CD14-positive monocyte (primary cell): ENCODE results near the gene CELSR1. TPM values are rescaled to one million over a fixed set of nuclear protein-coding genes. Genes with fewer than 3 reads are reported as not detected.

Source experiments
- DNase-seq, 3 donors: peaks; one replicate each; pipeline ENCODE4 v3.0.0-alpha.2; 2011 to 2022
- H2AFZ ChIP-seq: 2 replicates; pipeline ENCODE4 v1.6.0; 2012; ENCODE audit warnings: mild to moderate bottlenecking, low read depth, low read length, inconsistent platforms; ENCODE audit not compliant: insufficient read depth, poor library complexity, severe bottlenecking
- H3K27ac ChIP-seq, 2 donors: 1 replicate in 1 of 2; 2 replicates in 1 of 2; pipeline ENCODE4 v1.5.1; 2012 to 2013; ENCODE audit warnings: low read length in 2 of 2, control low read depth in 1 of 2, inconsistent platforms in 1 of 2, low read depth in 1 of 2, mild to moderate bottlenecking in 1 of 2
- H3K27me3 ChIP-seq, 2 donors: one replicate each; pipeline versions ENCODE4 v1.6.0 to v1.6.1; 2011 to 2013; ENCODE audit warnings: low read length in 2 of 2; ENCODE audit not compliant: control insufficient read depth in 2 of 2, insufficient read depth in 2 of 2
- H3K36me3 ChIP-seq, 2 donors: replicated peaks in 1 of 2; 1 replicate in 1 of 2; 2 replicates in 1 of 2; pipeline versions ENCODE4 v1.5.1 to v1.6.1; 2012 to 2013; ENCODE audit warnings: low read length in 2 of 2, control low read depth in 1 of 2, inconsistent platforms in 1 of 2, mild to moderate bottlenecking in 1 of 2; ENCODE audit not compliant: insufficient read depth in 2 of 2, control insufficient read depth in 1 of 2
- H3K4me1 ChIP-seq, 2 donors: 1 replicate in 1 of 2; 2 replicates in 1 of 2; pipeline versions ENCODE4 v1.5.1 to v1.6.1; 2012 to 2013; ENCODE audit warnings: low read length in 2 of 2, control low read depth in 1 of 2, inconsistent platforms in 1 of 2, mild to moderate bottlenecking in 1 of 2, moderate library complexity in 1 of 2; ENCODE audit not compliant: insufficient read depth in 2 of 2, control insufficient read depth in 1 of 2
- H3K4me2 ChIP-seq: replicated peaks from 2 replicates; pipeline ENCODE3; 2012; ENCODE audit warnings: low read length, moderate library complexity, mild to moderate bottlenecking; ENCODE audit not compliant: poor library complexity, severe bottlenecking; ENCODE audit errors: extremely low read depth
- H3K4me3 ChIP-seq, 3 experiments: fragments of 200-600 bp in 1 of 3; sonication (generic) in 1 of 3; replicated peaks in 1 of 3; 1 replicate in 2 of 3; 2 replicates in 1 of 3; pipeline ENCODE4 v1.5.1; 2011 to 2013; ENCODE audit warnings: low read length in 3 of 3, mild to moderate bottlenecking in 3 of 3, control low read depth in 2 of 3, low read depth in 2 of 3, inconsistent platforms in 1 of 3, moderate library complexity in 1 of 3
- H3K79me2 ChIP-seq: 2 replicates; pipeline ENCODE4 v1.6.0; 2012; ENCODE audit warnings: mild to moderate bottlenecking, control low read depth, inconsistent platforms, low read length, moderate library complexity; ENCODE audit not compliant: insufficient read depth
- H3K9ac ChIP-seq: 2 replicates; pipeline ENCODE4 v1.6.0; 2017; ENCODE audit warnings: low read length, mild to moderate bottlenecking; ENCODE audit not compliant: insufficient read depth, poor library complexity, severe bottlenecking
- H3K9me3 ChIP-seq, 2 donors: replicated peaks in 1 of 2; 1 replicate in 1 of 2; 2 replicates in 1 of 2; pipeline versions ENCODE4 v1.5.1 to v1.6.1; 2012 to 2013; ENCODE audit warnings: low read length in 2 of 2, control low read depth in 1 of 2; ENCODE audit not compliant: control insufficient read depth in 1 of 2, insufficient read depth in 1 of 2
- H4K20me1 ChIP-seq: 2 replicates; pipeline ENCODE4 v1.6.0; 2012; ENCODE audit warnings: mild to moderate bottlenecking, low read length, control low read depth, moderate library complexity; ENCODE audit not compliant: insufficient read depth
- H3K27ac Mint-ChIP-seq, 7 donors: one replicate each; pipeline ENCODE4 v1.8.0; 2020; ENCODE audit warnings: mild to moderate bottlenecking in 7 of 7, mixed read lengths in 7 of 7, moderate library complexity in 6 of 7, inconsistent platforms in 2 of 7
- H3K27me3 Mint-ChIP-seq, 3 donors: one replicate each; pipeline ENCODE4 v1.8.0; 2021 to 2022; ENCODE audit warnings: low read depth in 3 of 3, mild to moderate bottlenecking in 3 of 3, mixed read lengths in 3 of 3, moderate library complexity in 3 of 3, inconsistent platforms in 1 of 3
- H3K36me3 Mint-ChIP-seq, 2 donors: one replicate each; pipeline ENCODE4 v1.8.0; 2020; ENCODE audit warnings: mixed read lengths in 2 of 2, inconsistent platforms in 1 of 2, mild to moderate bottlenecking in 1 of 2
- H3K4me1 Mint-ChIP-seq: one replicate; pipeline ENCODE4 v1.8.0; 2020; ENCODE audit warnings: mild to moderate bottlenecking, mixed read lengths
- H3K4me3 Mint-ChIP-seq, 2 donors: one replicate each; pipeline ENCODE4 v1.8.0; 2020; ENCODE audit warnings: mild to moderate bottlenecking in 2 of 2, mixed read lengths in 2 of 2, moderate library complexity in 1 of 2
- H3K9me3 Mint-ChIP-seq, 7 donors: one replicate each; pipeline ENCODE4 v1.8.0; 2020 to 2022; ENCODE audit warnings: mixed read lengths in 7 of 7, mild to moderate bottlenecking in 6 of 7, moderate library complexity in 6 of 7, inconsistent platforms in 2 of 7
- WGBS: methylation state at CpG from one replicate; pipeline ENCODE4 v1.1.5; 2013; ENCODE audit warnings: missing lambda C conversion rate; ENCODE audit not compliant: insufficient coverage; 5-methylcytosine and 5-hydroxymethylcytosine counted together
- intact Hi-C, 2 donors: fragments of 100-400 bp; cut with micrococcal nuclease; formaldehyde crosslinking; loops; one replicate each; pipeline versions ENCODE4 v1.15.0 to v1.15.1; 2023
- polyA plus RNA-seq, 3 donors: library from polyadenylated mRNA; depleted of rRNA in 1 of 3; unstranded in 2 of 3; stranded (reverse) in 1 of 3; fragments of 300-500 nt in 2 of 3; fragments of >200 nt in 1 of 3; fragmentation: Illumina TruSeq in 2 of 3; gene quantifications; 1 replicate in 2 of 3; 2 replicates in 1 of 3; pipeline ENCODE4 v1.2.3, GENCODE V29; 2012 to 2021
- TF ChIP-seq, protein P1 (sequence below): fragments of 200-600 bp; IDR thresholded peaks from one replicate; pipeline ENCODE4 v1.8.0; 2022; ENCODE audit warnings: antibody characterized with exemption, mild to moderate bottlenecking

Gene CELSR1
- polyA plus RNA-seq, 3 donors = 0.16 TPM; not detected in 2

DNA sequence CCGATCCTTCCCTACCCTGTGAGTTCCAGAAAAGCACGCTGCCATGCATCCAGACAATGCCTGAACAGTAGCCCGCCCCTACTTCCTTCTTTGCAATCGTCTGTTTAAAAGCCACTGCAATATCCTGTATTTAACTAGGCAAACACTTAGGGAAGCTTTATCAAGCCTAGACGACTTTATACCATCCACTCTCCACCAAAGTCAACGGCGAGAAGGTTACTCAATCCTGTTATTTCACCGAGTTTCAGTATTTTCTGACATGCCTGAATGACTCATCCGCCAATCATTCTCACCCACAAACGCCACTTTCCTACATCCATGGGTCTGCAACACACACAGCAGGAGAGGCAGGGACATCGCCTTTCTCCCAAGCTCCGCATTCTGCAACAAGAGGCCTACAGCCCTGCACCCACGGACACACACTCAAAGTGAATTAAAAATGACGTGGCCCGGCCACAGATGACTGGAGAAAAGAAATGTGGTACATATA, 9.3 kb downstream of the CELSR1 start:
- Histone ChIP-seq H3K4me1 (peaks cover 16 to 20% of the 10 kb centered on the region in 2 donors), H2AFZ (peak overlapping the region; percentile 30), H3K79me2 (no peaks in the 10 kb centered on the region), H4K20me1 (no peaks in the 10 kb centered on the region), H3K4me2 (peak overlapping the region; percentile 53), H3K27me3 (no peaks in the 10 kb centered on the region), H3K9ac (no peak overlapping the region), H3K4me3 (peak overlapping the region in 1 of 3 experiments; percentile 36), H3K9me3 (no peaks in the 10 kb centered on the region), H3K36me3 (no peaks in the 10 kb centered on the region), H3K27ac (no peak overlapping the region)
- Mint-ChIP-seq H3K27ac (peak overlapping the region; percentile 2 to 66 (median 37)), H3K36me3 (no peaks in the 10 kb centered on the region), H3K4me3 (peak overlapping the region in 1 of 2 donors; percentile 75), H3K9me3 (peaks cover 0 to 3% (median 0%) of the 10 kb centered on the region in 7 donors), H3K27me3 (peaks cover 3 to 11% (median 4%) of the 10 kb centered on the region in 3 donors), H3K4me1 (peaks cover 24% of the 10 kb centered on the region)
- peak; percentile 72 to 94 (median 83) for DNase-seq
- 0% methylated on average over 9 of the region's 15 CpGs for WGBS
- intact Hi-C loops = no loop called here
- TF ChIP-seq, protein P1, sequence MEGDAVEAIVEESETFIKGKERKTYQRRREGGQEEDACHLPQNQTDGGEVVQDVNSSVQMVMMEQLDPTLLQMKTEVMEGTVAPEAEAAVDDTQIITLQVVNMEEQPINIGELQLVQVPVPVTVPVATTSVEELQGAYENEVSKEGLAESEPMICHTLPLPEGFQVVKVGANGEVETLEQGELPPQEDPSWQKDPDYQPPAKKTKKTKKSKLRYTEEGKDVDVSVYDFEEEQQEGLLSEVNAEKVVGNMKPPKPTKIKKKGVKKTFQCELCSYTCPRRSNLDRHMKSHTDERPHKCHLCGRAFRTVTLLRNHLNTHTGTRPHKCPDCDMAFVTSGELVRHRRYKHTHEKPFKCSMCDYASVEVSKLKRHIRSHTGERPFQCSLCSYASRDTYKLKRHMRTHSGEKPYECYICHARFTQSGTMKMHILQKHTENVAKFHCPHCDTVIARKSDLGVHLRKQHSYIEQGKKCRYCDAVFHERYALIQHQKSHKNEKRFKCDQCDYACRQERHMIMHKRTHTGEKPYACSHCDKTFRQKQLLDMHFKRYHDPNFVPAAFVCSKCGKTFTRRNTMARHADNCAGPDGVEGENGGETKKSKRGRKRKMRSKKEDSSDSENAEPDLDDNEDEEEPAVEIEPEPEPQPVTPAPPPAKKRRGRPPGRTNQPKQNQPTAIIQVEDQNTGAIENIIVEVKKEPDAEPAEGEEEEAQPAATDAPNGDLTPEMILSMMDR = no peak

DNA sequence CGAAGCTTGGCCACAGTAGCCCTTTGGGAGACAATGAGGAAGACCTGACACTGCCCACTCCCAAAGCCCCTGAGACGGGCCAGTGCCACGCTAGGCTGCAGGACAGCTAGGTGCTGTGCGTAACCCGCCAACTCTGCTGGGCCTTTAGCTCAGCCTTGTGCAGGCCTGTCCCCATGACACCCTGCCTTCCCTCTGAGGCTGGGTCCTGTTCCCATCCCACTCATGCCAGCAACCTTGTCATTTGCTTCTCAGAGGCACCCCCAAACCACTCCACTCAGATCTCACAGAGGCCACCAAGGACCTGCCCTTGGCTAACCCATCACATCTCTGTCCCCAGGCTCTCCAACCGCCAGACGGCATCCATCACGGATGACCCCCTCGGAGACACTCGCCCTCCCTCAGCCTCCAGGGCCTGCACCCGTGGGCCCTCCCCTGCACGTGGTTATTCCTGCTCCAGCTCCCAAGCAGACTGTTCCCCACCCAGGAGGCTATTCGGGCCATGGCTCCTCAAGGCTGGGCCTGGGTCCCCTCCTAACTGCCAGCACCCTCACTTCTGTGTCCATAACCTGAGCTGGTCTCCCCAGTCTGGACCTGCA, 11.1 kb downstream of the CELSR1 start:
- H3K9me3 ChIP-seq = no peaks in the 10 kb centered on the region
- Mint-ChIP-seq H3K9me3 (peaks cover 0 to 3% (median 0%) of the 10 kb centered on the region in 7 donors), H3K4me1 (peaks cover 24% of the 10 kb centered on the region), H3K27me3 (peaks cover 0 to 6% (median 3%) of the 10 kb centered on the region in 3 donors), H3K36me3 (no peaks in the 10 kb centered on the region), H3K4me3 (no peak overlapping the region), H3K27ac (no peak overlapping the region)
- intact Hi-C loops = no loop called here
- no peaks in the 10 kb centered on the region for H3K36me3 ChIP-seq
- H3K4me1 ChIP-seq = peaks cover 16 to 20% of the 10 kb centered on the region in 2 donors
- TF ChIP-seq, protein P1 = no peak
- no peak overlapping the region for H2AFZ ChIP-seq
- no peaks in the 10 kb centered on the region for H3K27me3 ChIP-seq
- no peak overlapping the region for H3K4me2 ChIP-seq
- no peaks in the 10 kb centered on the region for H4K20me1 ChIP-seq
- H3K4me3 ChIP-seq = no peak overlapping the region
- no peak overlapping the region for H3K27ac ChIP-seq
- H3K79me2 ChIP-seq = no peaks in the 10 kb centered on the region
- WGBS = 87% methylated on average over 13 of the region's 13 CpGs
- no peak overlapping the region for H3K9ac ChIP-seq
- no peak for DNase-seq
